HG03045 (cell line): ENCODE data around the gene OR2A2.
"Not testable (repeated sequence)": the region's sequence is repeated elsewhere in the genome, so short reads cannot be mapped to it uniquely, and the experiment has no call there.

Source experiments
- ATAC-seq: cut with Tn5 transposase; IDR thresholded peaks from one replicate; pipeline ENCODE4 v1.9.1; 2021; ENCODE audit warnings: mild to moderate bottlenecking, moderate library complexity; ENCODE audit not compliant: unreplicated experiment

The OR2A2 gene

GRCh38 chr7:144109283-144109682 lies at the start of gene OR2A2:
OR2A2 (plus strand) TSS chr7:144109583; CDS start chr7:144109583, 0 bp downstream.
- no peak for ATAC-seq

GRCh38 chr7:144063710-144064109 lies 45.7 kb upstream of the OR2A2 start:
- no peak for ATAC-seq

GRCh38 chr7:144069511-144069910 lies 39.9 kb upstream of the OR2A2 start, which contains the start of gene OR2A25:
OR2A25 (plus strand) TSS chr7:144069811; CDS start chr7:144074220, 4,409 bp downstream.
- ATAC-seq: no peak

- ATAC-seq: no peak
Measured at GRCh38 chr7:144069953-144070352, 39.4 kb upstream of the OR2A2 start.

GRCh38 chr7:144074374-144074773 lies 35.0 kb upstream of the OR2A2 start:
- ATAC-seq: no peak

- no peak for ATAC-seq
Measured at GRCh38 chr7:144085978-144086377, 23.4 kb upstream of the OR2A2 start, which contains the start of gene OR2A12. OR2A12 (plus strand) TSS chr7:144086278; CDS start chr7:144095108, 8,830 bp downstream.

GRCh38 chr7:144086730-144087129 lies 22.7 kb upstream of the OR2A2 start:
- no peak for ATAC-seq

- ATAC-seq: no peak
Measured at GRCh38 chr7:144087230-144087629, 22.2 kb upstream of the OR2A2 start.

- ATAC-seq: no peak
Measured at GRCh38 chr7:144090667-144091066, 18.7 kb upstream of the OR2A2 start.

- ATAC-seq: no peak
Measured at GRCh38 chr7:144098776-144099175, 10.6 kb upstream of the OR2A2 start.

- ATAC-seq: no peak
Measured at GRCh38 chr7:144100607-144101006, 8.8 kb upstream of the OR2A2 start.

- ATAC-seq: no peak
Measured at GRCh38 chr7:144102041-144102440, 7.3 kb upstream of the OR2A2 start.

GRCh38 chr7:144105211-144105610 lies 4.2 kb upstream of the OR2A2 start:
- no peak for ATAC-seq

- ATAC-seq: no peak
Measured at GRCh38 chr7:144110272-144110671, 889 bp downstream of the OR2A2 start.

GRCh38 chr7:144113651-144114050 lies 4.3 kb downstream of the OR2A2 start:
- no peak for ATAC-seq

- no peak for ATAC-seq
Measured at GRCh38 chr7:144118341-144118740, 9.0 kb downstream of the OR2A2 start.

- ATAC-seq: no peak
Measured at GRCh38 chr7:144122876-144123275, 13.5 kb downstream of the OR2A2 start, which contains the start of gene OR2A14. OR2A14 (plus strand) TSS chr7:144123176; CDS start chr7:144129113, 5,937 bp downstream.

- peak; percentile 100 for ATAC-seq
Measured at GRCh38 chr7:144127714-144128334, 18.4 kb downstream of the OR2A2 start.

GRCh38 chr7:144129601-144130000 lies 20.2 kb downstream of the OR2A2 start:
- not testable (repeated sequence) for ATAC-seq

- no peak for ATAC-seq
Measured at GRCh38 chr7:144130730-144131129, 21.3 kb downstream of the OR2A2 start.

GRCh38 chr7:144132262-144132661 lies 22.9 kb downstream of the OR2A2 start:
- ATAC-seq: no peak

GRCh38 chr7:144133307-144133706 lies 23.9 kb downstream of the OR2A2 start:
- no peak for ATAC-seq

GRCh38 chr7:144134116-144134515 lies 24.7 kb downstream of the OR2A2 start:
- no peak for ATAC-seq
